AG09309 (cell line): ENCODE data around the gene NLRP4.
"Not testable (repeated sequence)": the region's sequence is repeated elsewhere in the genome, so short reads cannot be mapped to it uniquely, and the experiment has no call there.

Source experiments
- DNase-seq: peaks from one replicate; pipeline ENCODE4 v3.0.0-alpha.2; 2010; ENCODE audit warnings: low read depth
- H3K4me3 ChIP-seq: 2 replicates; pipeline ENCODE4 v1.5.1; 2011; ENCODE audit warnings: mild to moderate bottlenecking, low read depth, low read length, moderate library complexity; ENCODE audit not compliant: control insufficient read depth
- TF ChIP-seq, protein P1 (sequence below): IDR thresholded peaks from 2 replicates; pipeline ENCODE4 v1.5.1; 2011; ENCODE audit warnings: mild to moderate bottlenecking, low read depth, low read length, inconsistent platforms; ENCODE audit not compliant: insufficient read depth, control insufficient read depth; ENCODE audit errors: missing control alignments

Gene NLRP4

GRCh38 chr19:55923556-55923955, 87.2 kb downstream of the NLRP4 start:
- DNase-seq = no peak
- TF ChIP-seq, protein P1, sequence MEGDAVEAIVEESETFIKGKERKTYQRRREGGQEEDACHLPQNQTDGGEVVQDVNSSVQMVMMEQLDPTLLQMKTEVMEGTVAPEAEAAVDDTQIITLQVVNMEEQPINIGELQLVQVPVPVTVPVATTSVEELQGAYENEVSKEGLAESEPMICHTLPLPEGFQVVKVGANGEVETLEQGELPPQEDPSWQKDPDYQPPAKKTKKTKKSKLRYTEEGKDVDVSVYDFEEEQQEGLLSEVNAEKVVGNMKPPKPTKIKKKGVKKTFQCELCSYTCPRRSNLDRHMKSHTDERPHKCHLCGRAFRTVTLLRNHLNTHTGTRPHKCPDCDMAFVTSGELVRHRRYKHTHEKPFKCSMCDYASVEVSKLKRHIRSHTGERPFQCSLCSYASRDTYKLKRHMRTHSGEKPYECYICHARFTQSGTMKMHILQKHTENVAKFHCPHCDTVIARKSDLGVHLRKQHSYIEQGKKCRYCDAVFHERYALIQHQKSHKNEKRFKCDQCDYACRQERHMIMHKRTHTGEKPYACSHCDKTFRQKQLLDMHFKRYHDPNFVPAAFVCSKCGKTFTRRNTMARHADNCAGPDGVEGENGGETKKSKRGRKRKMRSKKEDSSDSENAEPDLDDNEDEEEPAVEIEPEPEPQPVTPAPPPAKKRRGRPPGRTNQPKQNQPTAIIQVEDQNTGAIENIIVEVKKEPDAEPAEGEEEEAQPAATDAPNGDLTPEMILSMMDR = no peak
- H3K4me3 ChIP-seq = no peak overlapping the region

- H3K4me3 ChIP-seq = no peak overlapping the region
- DNase-seq = no peak
- TF ChIP-seq, protein P1 = no peak
These were observed 91.7 kb downstream of the NLRP4 start for GRCh38 chr19:55927991-55928390.

DNA sequence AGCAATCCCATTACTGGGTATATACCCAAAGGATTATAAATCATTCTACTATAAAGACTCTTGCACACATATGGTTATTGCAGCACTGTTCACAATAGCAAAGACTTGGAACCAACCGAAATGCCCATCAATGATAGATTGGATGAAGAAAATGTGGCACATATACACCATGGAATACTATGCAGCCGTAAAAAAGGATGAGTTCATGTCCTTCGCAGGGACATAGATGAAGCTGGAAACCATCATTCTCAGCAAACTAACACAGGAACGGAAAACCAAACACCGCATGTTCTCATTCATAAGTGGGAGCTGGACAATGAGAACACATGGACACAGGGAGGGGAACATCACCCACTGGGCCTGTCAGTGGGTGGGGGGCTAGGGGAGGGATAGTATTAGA, 92.9 kb downstream of the NLRP4 start:
- DNase-seq = not testable (repeated sequence)

GRCh38 chr19:55930996-55931515, 94.7 kb downstream of the NLRP4 start:
- H3K4me3 ChIP-seq = no peak overlapping the region
- DNase-seq = no peak
- TF ChIP-seq, protein P1 = no peak

More for the DNA sequence above, 92.9 kb downstream of the NLRP4 start:
- not testable (repeated sequence) for H3K4me3 ChIP-seq
